HG03354 (cell line): ENCODE results near the gene RPL12.
A peak's percentile ranks its signal among the peaks of the same experiment; 100 is the strongest.

Experiments used
- ATAC-seq: cut with Tn5 transposase; IDR thresholded peaks from one replicate; pipeline ENCODE4 v1.9.1; 2021; ENCODE audit warnings: mild to moderate bottlenecking; ENCODE audit not compliant: unreplicated experiment, poor library complexity, severe bottlenecking

Gene RPL12

GRCh38 chr9:127445851-127446712 lies 5.1 kb downstream of the RPL12 start:
- no peak for ATAC-seq

GRCh38 chr9:127444921-127445850 lies 6.0 kb downstream of the RPL12 start:
- no peak for ATAC-seq

- no peak for ATAC-seq
Measured at GRCh38 chr9:127444283-127444920, 6.8 kb downstream of the RPL12 start.

- ATAC-seq: no peak
Measured at GRCh38 chr9:127438394-127438793, 12.8 kb downstream of the RPL12 start.

- no peak for ATAC-seq
Measured at GRCh38 chr9:127437497-127438264, 13.5 kb downstream of the RPL12 start.

GRCh38 chr9:127430415-127430814 lies 20.8 kb downstream of the RPL12 start:
- no peak for ATAC-seq

- no peak for ATAC-seq
Measured at GRCh38 chr9:127428348-127428747, 22.9 kb downstream of the RPL12 start.

GRCh38 chr9:127426756-127427155 lies 24.4 kb downstream of the RPL12 start:
- no peak for ATAC-seq

- peak; percentile 31 for ATAC-seq
Measured at GRCh38 chr9:127424676-127424999, 26.6 kb downstream of the RPL12 start.

GRCh38 chr9:127423934-127424675 lies 27.1 kb downstream of the RPL12 start, which contains the start of gene ZNF79:
ZNF79 (plus strand) TSS chr9:127424382; CDS start chr9:127424788, 406 bp downstream.
- peak; percentile 91 for ATAC-seq

- peak; percentile 4 for ATAC-seq
Measured at GRCh38 chr9:127423476-127423933, 27.7 kb downstream of the RPL12 start.

- ATAC-seq: no peak
Measured at GRCh38 chr9:127422787-127423186, 28.4 kb downstream of the RPL12 start.

- ATAC-seq: no peak
Measured at GRCh38 chr9:127422133-127422782, 28.9 kb downstream of the RPL12 start.

- no peak for ATAC-seq
Measured at GRCh38 chr9:127421057-127421456, 30.1 kb downstream of the RPL12 start.

- ATAC-seq: no peak
Measured at GRCh38 chr9:127419348-127419747, 31.9 kb downstream of the RPL12 start.

- no peak for ATAC-seq
Measured at GRCh38 chr9:127418037-127418471, 33.2 kb downstream of the RPL12 start.

- ATAC-seq: no peak
Measured at GRCh38 chr9:127417131-127418036, 33.8 kb downstream of the RPL12 start.
